OCI-LY3 (cell line): ENCODE results near the gene C8A.

ENCODE experiments used
- H2AFZ ChIP-seq: fragments of 200-600, 300-600 bp; shearing (Covaris generic); 2 replicates; pipeline ENCODE4 v1.6.0; 2014; ENCODE audit warnings: antibody characterized with exemption, low read depth, low read length
- H3K27ac ChIP-seq: fragments of 200-600, 300-600 bp; sonication (generic); 2 replicates; pipeline ENCODE4 v1.5.1; 2014; ENCODE audit warnings: mild to moderate bottlenecking, low read length, moderate library complexity, mixed read lengths
- H3K27me3 ChIP-seq: fragments of 200-600, 300-600 bp; sonication (generic); 2 replicates; pipeline ENCODE4 v1.6.1; 2014; ENCODE audit warnings: low read depth, low read length, mixed read lengths
- H3K36me3 ChIP-seq: fragments of 200-600, 300-600 bp; sonication (generic); replicated peaks from 2 replicates; pipeline ENCODE3; 2014; ENCODE audit warnings: low read depth, low read length, mixed read lengths
- H3K4me1 ChIP-seq: fragments of 300-600, 200-600 bp; sonication (generic); 2 replicates; pipeline ENCODE4 v1.6.1; 2014; ENCODE audit warnings: low read length, mixed read lengths
- H3K4me2 ChIP-seq: fragments of 200-600, 300-600 bp; sonication (generic); 2 replicates; pipeline ENCODE4 v1.6.1; 2014; ENCODE audit warnings: low read length, mixed read lengths
- H3K4me3 ChIP-seq: fragments of 300-600, 200-600 bp; sonication (generic); 2 replicates; pipeline ENCODE4 v1.5.1; 2014; ENCODE audit warnings: antibody characterized with exemption, mild to moderate bottlenecking, low read length, moderate library complexity
- H3K79me2 ChIP-seq: fragments of 300-600, 200-600 bp; shearing (Covaris generic); 2 replicates; pipeline ENCODE4 v1.6.1; 2014; ENCODE audit warnings: mild to moderate bottlenecking, low read length, mixed read lengths
- H3K9ac ChIP-seq: fragments of 300-600, 200-600 bp; shearing (Covaris generic); 2 replicates; pipeline ENCODE4 v1.6.0; 2014; ENCODE audit warnings: mild to moderate bottlenecking, low read length, moderate library complexity
- H3K9me3 ChIP-seq: fragments of 200-600, 300-600 bp; shearing (Covaris generic); 2 replicates; pipeline ENCODE4 v1.6.1; 2014; ENCODE audit warnings: low read length, mixed read lengths; ENCODE audit not compliant: insufficient read depth
- H4K20me1 ChIP-seq: fragments of 200-600, 300-600 bp; sonication (generic); 2 replicates; pipeline ENCODE4 v1.6.1; 2016; ENCODE audit warnings: low read length, mixed read lengths; ENCODE audit not compliant: insufficient read depth
- EZH2phosphoT487 ChIP-seq: fragments of 200-600 bp; shearing (Covaris generic); IDR thresholded peaks from 2 replicates; pipeline ENCODE4 v1.6.1; 2018; ENCODE audit warnings: antibody characterized with exemption, mixed run types, low read depth
- TF ChIP-seq, protein P1 (sequence below): fragments of 200-600, 300-600 bp; sonication (generic); IDR thresholded peaks from 2 replicates; pipeline ENCODE4 v1.5.1; 2014; ENCODE audit warnings: antibody characterized with exemption, low read length, low read depth

Gene C8A

DNA sequence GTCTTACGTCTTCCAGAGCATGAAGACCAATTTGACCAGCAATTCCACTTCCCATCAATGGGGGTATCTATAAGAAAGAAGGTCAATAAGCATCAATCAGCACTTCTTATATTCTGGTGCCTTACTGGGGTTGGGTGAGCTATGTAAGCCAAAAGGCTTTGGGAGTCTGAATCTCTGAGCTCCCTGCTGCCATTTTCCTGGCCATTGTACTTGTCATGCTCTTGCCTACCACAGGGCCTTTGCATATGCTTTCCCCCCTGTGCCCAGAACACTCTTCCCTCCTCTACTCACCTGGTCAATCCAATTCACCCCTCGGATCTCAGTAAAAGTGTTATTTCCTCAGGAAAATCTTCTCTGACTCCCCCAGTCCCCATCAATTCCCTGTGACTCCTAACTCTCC is 74.9 kb downstream of the C8A start:
- H3K4me2 ChIP-seq: no peak overlapping the region
- no peak overlapping the region for H3K4me3 ChIP-seq
- H3K79me2 ChIP-seq: no peaks in the 10 kb centered on the region
- H3K27me3 ChIP-seq: no peaks in the 10 kb centered on the region
- no peaks in the 10 kb centered on the region for H3K4me1 ChIP-seq
- H3K27ac ChIP-seq: no peak overlapping the region
- H2AFZ ChIP-seq: no peak overlapping the region
- H4K20me1 ChIP-seq: no peaks in the 10 kb centered on the region
- no peaks in the 10 kb centered on the region for H3K36me3 ChIP-seq
- TF ChIP-seq, protein P1, sequence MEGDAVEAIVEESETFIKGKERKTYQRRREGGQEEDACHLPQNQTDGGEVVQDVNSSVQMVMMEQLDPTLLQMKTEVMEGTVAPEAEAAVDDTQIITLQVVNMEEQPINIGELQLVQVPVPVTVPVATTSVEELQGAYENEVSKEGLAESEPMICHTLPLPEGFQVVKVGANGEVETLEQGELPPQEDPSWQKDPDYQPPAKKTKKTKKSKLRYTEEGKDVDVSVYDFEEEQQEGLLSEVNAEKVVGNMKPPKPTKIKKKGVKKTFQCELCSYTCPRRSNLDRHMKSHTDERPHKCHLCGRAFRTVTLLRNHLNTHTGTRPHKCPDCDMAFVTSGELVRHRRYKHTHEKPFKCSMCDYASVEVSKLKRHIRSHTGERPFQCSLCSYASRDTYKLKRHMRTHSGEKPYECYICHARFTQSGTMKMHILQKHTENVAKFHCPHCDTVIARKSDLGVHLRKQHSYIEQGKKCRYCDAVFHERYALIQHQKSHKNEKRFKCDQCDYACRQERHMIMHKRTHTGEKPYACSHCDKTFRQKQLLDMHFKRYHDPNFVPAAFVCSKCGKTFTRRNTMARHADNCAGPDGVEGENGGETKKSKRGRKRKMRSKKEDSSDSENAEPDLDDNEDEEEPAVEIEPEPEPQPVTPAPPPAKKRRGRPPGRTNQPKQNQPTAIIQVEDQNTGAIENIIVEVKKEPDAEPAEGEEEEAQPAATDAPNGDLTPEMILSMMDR: no peak
- no peak for TF ChIP-seq EZH2phosphoT487
- no peak overlapping the region for H3K9ac ChIP-seq
- no peaks in the 10 kb centered on the region for H3K9me3 ChIP-seq

DNA sequence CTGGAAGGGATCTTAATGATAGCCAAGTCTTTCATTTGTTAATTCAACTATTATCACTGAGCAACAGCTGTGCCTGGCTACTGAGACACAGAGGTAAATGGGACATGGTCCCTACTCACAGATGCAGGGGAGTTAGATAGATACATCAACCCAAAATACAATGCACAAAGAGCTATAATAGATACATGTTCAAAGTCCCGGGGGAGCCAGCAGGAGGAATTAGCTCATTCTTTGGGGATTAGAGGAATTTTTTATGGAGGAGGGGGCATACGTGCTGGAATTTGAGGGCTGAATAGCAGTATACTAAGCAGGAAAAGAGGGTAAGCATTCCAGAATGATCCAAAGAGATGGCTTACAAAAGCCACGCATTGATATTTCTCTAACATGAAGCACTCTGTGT is 76.6 kb downstream of the C8A start:
- Histone ChIP-seq H2AFZ (no peak overlapping the region), H3K9me3 (no peaks in the 10 kb centered on the region), H3K9ac (no peak overlapping the region), H3K27me3 (peaks cover 3% of the 10 kb centered on the region; the same call in 1 of the 2 replicates), H3K36me3 (no peaks in the 10 kb centered on the region), H3K79me2 (no peaks in the 10 kb centered on the region), H3K4me3 (no peak overlapping the region), H3K4me1 (no peaks in the 10 kb centered on the region), H3K27ac (no peak overlapping the region), H3K4me2 (no peak overlapping the region), H4K20me1 (no peaks in the 10 kb centered on the region)
- TF ChIP-seq EZH2phosphoT487: no peak

DNA sequence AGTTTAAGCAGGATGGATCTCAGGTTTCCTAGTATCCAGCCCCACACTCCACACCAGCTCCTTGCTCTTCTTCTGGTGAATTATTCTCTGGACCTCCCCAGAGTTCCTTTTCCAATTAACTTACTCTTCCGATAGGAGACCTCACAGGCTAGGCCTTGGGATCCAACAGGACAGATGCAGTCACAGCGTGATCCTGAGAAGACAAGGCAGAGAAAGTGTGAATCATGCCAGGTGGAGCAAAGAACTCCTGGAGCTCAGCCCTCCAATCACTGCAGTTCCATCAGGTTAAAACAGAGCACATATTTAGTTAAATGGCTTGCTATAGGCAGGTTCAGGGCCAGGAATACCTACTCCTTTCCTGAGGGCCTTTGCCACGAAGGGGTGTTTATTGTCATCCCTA is 77.1 kb downstream of the C8A start:
- Histone ChIP-seq H3K27me3 (peaks cover 4% of the 10 kb centered on the region; the same call in 1 of the 2 replicates), H3K9ac (no peak overlapping the region), H3K4me2 (no peak overlapping the region), H3K36me3 (no peaks in the 10 kb centered on the region), H4K20me1 (no peaks in the 10 kb centered on the region), H3K4me1 (no peaks in the 10 kb centered on the region), H3K9me3 (no peaks in the 10 kb centered on the region), H2AFZ (no peak overlapping the region), H3K79me2 (no peaks in the 10 kb centered on the region), H3K27ac (no peak overlapping the region), H3K4me3 (no peak overlapping the region)
- TF ChIP-seq, protein P1: no peak
- no peak for TF ChIP-seq EZH2phosphoT487

DNA sequence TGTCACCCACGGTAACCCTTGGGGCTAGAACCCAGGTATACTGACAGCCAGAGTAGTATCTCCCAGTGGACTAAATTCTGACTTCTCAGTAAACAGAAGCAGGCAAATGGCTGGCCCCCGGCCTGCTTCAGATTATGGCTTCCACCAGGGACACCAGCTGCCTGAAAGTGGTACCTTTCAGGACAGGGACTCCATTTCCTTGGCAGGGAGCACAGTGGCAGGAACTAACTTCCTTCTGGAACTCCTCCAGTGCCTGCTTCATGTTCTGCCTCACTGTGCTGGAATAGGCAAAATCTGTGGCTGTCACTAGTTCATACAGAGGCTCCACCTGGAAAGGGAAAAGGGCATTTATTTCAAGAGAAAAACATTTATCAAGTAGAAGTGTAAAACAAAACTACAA is 78.6 kb downstream of the C8A start:
- Histone ChIP-seq H3K4me1 (no peaks in the 10 kb centered on the region), H3K27ac (no peak overlapping the region), H3K9me3 (no peaks in the 10 kb centered on the region), H3K79me2 (no peaks in the 10 kb centered on the region), H3K9ac (no peak overlapping the region), H2AFZ (no peak overlapping the region), H3K4me2 (no peak overlapping the region), H3K36me3 (no peaks in the 10 kb centered on the region), H4K20me1 (no peaks in the 10 kb centered on the region), H3K4me3 (no peak overlapping the region), H3K27me3 (peaks cover 4% of the 10 kb centered on the region; the same call in 1 of the 2 replicates)
- TF ChIP-seq, protein P1: no peak
- no peak for TF ChIP-seq EZH2phosphoT487

DNA sequence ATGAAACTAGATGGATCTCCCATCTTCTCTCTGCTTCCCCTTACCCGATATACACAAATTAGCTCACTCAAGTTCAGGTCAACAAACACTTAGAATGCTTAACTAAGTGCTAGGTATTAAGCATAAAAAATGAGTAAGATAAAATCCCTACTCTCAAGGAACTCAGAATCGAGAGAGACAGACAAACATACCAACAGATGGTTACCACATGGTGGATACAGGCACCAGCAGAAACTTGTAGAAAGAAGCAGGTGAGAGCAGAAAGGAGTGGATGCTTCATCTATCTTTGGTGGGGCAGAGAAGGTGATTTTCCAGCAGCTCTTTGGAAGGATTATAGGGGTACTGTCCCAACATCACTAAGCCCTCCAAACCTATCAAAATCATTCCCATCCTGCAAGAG is 79.0 kb downstream of the C8A start:
- no peaks in the 10 kb centered on the region for H4K20me1 ChIP-seq
- no peak overlapping the region for H3K27ac ChIP-seq
- no peak overlapping the region for H3K9ac ChIP-seq
- no peaks in the 10 kb centered on the region for H3K4me1 ChIP-seq
- H3K9me3 ChIP-seq: no peaks in the 10 kb centered on the region
- no peak overlapping the region for H3K4me2 ChIP-seq
- H3K27me3 ChIP-seq: peaks cover 4% of the 10 kb centered on the region; the same call in 1 of the 2 replicates
- TF ChIP-seq, protein P1: no peak
- TF ChIP-seq EZH2phosphoT487: no peak
- no peaks in the 10 kb centered on the region for H3K79me2 ChIP-seq
- H2AFZ ChIP-seq: no peak overlapping the region
- no peak overlapping the region for H3K4me3 ChIP-seq
- H3K36me3 ChIP-seq: no peaks in the 10 kb centered on the region
